Spleen (tissue), 11 donors: Measurements from ENCODE around the gene PTAFR. TPM values are rescaled to one million over a fixed set of nuclear protein-coding genes. Genes with fewer than 3 reads are reported as not detected.

Experiments
- DNase-seq: peaks from one replicate; pipeline ENCODE4 v3.0.0-alpha.2; 2020
- H3K27ac ChIP-seq, 8 donors: fragments of 200-600 bp; sonication (generic) in 7 of 8; 1 replicate in 4 of 8; 2 replicates in 4 of 8; pipeline versions ENCODE4 v1.5.0 to v1.8.0; 2016 to 2021; ENCODE audit warnings: inconsistent platforms in 4 of 8, mild to moderate bottlenecking in 4 of 8, moderate library complexity in 1 of 8
- H3K27me3 ChIP-seq, 7 donors: fragments of 200-600 bp; sonication (generic) in 6 of 7; replicated peaks in 1 of 7; 1 replicate in 4 of 7; 2 replicates in 3 of 7; pipeline versions ENCODE4 v1.5.0 to v1.8.0; 2016 to 2021; ENCODE audit warnings: inconsistent platforms in 3 of 7, mild to moderate bottlenecking in 1 of 7
- H3K36me3 ChIP-seq, 6 donors: fragments of 200-600 bp; sonication (generic) in 5 of 6; 1 replicate in 4 of 6; 2 replicates in 2 of 6; pipeline versions ENCODE4 v1.5.0 to v1.8.0; 2016 to 2021; ENCODE audit warnings: inconsistent platforms in 2 of 6
- H3K4me1 ChIP-seq, 6 donors: fragments of 200-600 bp; sonication (generic) in 5 of 6; 1 replicate in 3 of 6; 2 replicates in 3 of 6; pipeline versions ENCODE4 v1.5.0 to v1.8.0; 2016 to 2021; ENCODE audit warnings: inconsistent platforms in 3 of 6
- H3K4me3 ChIP-seq, 8 donors: fragments of 200-600 bp; sonication (generic) in 7 of 8; 1 replicate in 4 of 8; 2 replicates in 4 of 8; pipeline versions ENCODE4 v1.5.0 to v1.8.0; 2016 to 2021; ENCODE audit warnings: inconsistent platforms in 4 of 8, mild to moderate bottlenecking in 4 of 8, moderate library complexity in 2 of 8
- H3K9me3 ChIP-seq, 8 donors: fragments of 200-600 bp; sonication (generic) in 7 of 8; 1 replicate in 4 of 8; 2 replicates in 4 of 8; pipeline versions ENCODE4 v1.5.0 to v1.8.0; 2016 to 2021; ENCODE audit warnings: inconsistent platforms in 4 of 8
- POLR2A ChIP-seq, 3 donors: fragments of 450-650 bp; IDR thresholded peaks; one replicate each; pipeline ENCODE4 v1.5.1; 2017; ENCODE audit warnings: antibody characterized with exemption in 3 of 3, mild to moderate bottlenecking in 1 of 3
- POLR2AphosphoS5 ChIP-seq, 3 donors: sonication (generic); formaldehyde crosslinking; IDR thresholded peaks; one replicate each; pipeline ENCODE4 v1.5.1; 2017; ENCODE audit warnings: antibody characterized with exemption in 3 of 3
- WGBS, 5 donors: extraction: QIAGEN DNeasy Blood & Tissue Kit in 3 of 5; methylation state at CpG; one replicate each; pipeline versions ENCODE4 v1.1.5 to v1.1.7; 2013 to 2018; 5-methylcytosine and 5-hydroxymethylcytosine counted together
- intact Hi-C: fragments of 100-400 bp; cut with DNase I; formaldehyde crosslinking; loops from one replicate; pipeline ENCODE4 v1.15.0; 2023; ENCODE audit warnings: low total_unique reads
- polyA plus RNA-seq, 3 donors: library from polyadenylated mRNA; stranded (reverse); fragments of 200-250 nt; gene quantifications; one replicate each; pipeline ENCODE4 v1.2.1, GENCODE V29; 2013
- small RNA-seq, 4 donors: library from RNA; depleted of rRNA; stranded (forward); fragments of <200 nt; gene quantifications; one replicate each; pipeline ENCODE3, GENCODE V24; 2016
- total RNA-seq, 7 donors: library from RNA; depleted of rRNA in 3 of 7; stranded (reverse); fragments of >200 nt in 3 of 7; fragmentation: NEBNext Ultra II Directional in 4 of 7; extraction: Animal tissue kit (Norgen Biotek cat#: 25700) in 4 of 7; gene quantifications; one replicate each; pipeline versions ENCODE4 v1.1.0 to v1.2.1, GENCODE V29; 2016 to 2021
- TF ChIP-seq, protein P1 (sequence below), 11 experiments: fragments of 200-600 bp in 7 of 11; fragments of 450-650 bp in 4 of 11; sonication (generic) in 4 of 11; IDR thresholded peaks in 8 of 11; conservative IDR thresholded peaks in 3 of 11; 1 replicate in 7 of 11; 2 replicates in 4 of 11; pipeline versions ENCODE4 v1.4.0 to v1.8.0; 2016 to 2021; ENCODE audit warnings: antibody characterized with exemption in 11 of 11, inconsistent platforms in 4 of 11, mild to moderate bottlenecking in 1 of 11
- donor health status: healthy with polysubstance abuse.
- donor health status: DM: no; HTN: no; CAD: no; lungs with moderate emphysema.
- donor health status: DM: no; HTN: no; CAD: no.
- donor health status: Bipolar disorder and iron deficiency.
- donor health status: healthy.
- donor health status: DM: no; HTN: no; CAD: no.
- donor health status: DM: yes; HTN: yes; CAD: no.

Gene PTAFR
- total and polyA plus RNA-seq, 10 donors, result 5.0 to 32.2 (median 24.0) TPM

GRCh38 chr1:28104866-28105467 lies 71.5 kb downstream of the PTAFR start:
- H3K36me3 ChIP-seq, result no peaks in the 10 kb centered on the region
- peaks cover 0 to 16% (median 1%) of the 10 kb centered on the region in 6 donors for H3K4me1 ChIP-seq
- 56 to 81% (median 72%) methylated on average over 10 to 11 of the region's 11 CpGs for WGBS, 5 donors
- intact Hi-C loops, result no loop called here
- no peak for DNase-seq
- TF ChIP-seq POLR2A (IDR thresholded peaks at IDR 0.05) (no peak), POLR2AphosphoS5 (IDR thresholded peaks at IDR 0.05) (no peak)
- TF ChIP-seq, protein P1, sequence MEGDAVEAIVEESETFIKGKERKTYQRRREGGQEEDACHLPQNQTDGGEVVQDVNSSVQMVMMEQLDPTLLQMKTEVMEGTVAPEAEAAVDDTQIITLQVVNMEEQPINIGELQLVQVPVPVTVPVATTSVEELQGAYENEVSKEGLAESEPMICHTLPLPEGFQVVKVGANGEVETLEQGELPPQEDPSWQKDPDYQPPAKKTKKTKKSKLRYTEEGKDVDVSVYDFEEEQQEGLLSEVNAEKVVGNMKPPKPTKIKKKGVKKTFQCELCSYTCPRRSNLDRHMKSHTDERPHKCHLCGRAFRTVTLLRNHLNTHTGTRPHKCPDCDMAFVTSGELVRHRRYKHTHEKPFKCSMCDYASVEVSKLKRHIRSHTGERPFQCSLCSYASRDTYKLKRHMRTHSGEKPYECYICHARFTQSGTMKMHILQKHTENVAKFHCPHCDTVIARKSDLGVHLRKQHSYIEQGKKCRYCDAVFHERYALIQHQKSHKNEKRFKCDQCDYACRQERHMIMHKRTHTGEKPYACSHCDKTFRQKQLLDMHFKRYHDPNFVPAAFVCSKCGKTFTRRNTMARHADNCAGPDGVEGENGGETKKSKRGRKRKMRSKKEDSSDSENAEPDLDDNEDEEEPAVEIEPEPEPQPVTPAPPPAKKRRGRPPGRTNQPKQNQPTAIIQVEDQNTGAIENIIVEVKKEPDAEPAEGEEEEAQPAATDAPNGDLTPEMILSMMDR (IDR thresholded peaks at IDR 0.05 in 8 of 11, conservative IDR thresholded peaks at IDR 0.05 in 3 of 11), result no peak
- H3K4me3 ChIP-seq, result peak overlapping the region in 2 of 8 donors; percentile 20 to 45
- H3K9me3 ChIP-seq, result no peaks in the 10 kb centered on the region
- H3K27me3 ChIP-seq, result no peaks in the 10 kb centered on the region
- peak overlapping the region in 1 of 8 donors; percentile 12 for H3K27ac ChIP-seq

DNA sequence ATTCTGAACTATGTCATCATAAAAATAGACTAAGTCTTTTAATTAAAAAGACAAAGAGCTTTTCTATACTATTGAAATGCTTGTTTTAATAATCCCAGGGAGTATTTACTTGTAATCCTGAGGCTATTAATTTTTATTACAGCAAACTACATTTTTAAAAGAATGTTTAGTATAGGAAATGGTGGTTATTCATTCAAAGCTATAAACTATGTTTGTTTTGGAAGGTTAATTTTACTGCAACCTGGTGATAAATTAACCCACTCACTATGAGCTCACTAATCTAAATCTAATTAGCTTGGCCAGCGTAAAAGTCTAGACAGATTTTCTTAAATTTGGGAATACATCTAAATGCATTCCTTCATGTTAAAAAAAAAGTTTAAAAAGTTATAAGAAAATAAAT lies 74.3 kb downstream of the PTAFR start:
- intact Hi-C loops, result no loop called here
- Histone ChIP-seq H3K9me3 (no peaks in the 10 kb centered on the region), H3K4me3 (no peak overlapping the region), H3K4me1 (peaks cover 0 to 10% (median 1%) of the 10 kb centered on the region in 6 donors), H3K27me3 (no peaks in the 10 kb centered on the region), H3K36me3 (no peaks in the 10 kb centered on the region), H3K27ac (no peak overlapping the region)
- no peak for DNase-seq
- TF ChIP-seq POLR2A (IDR thresholded peaks at IDR 0.05) (no peak), POLR2AphosphoS5 (IDR thresholded peaks at IDR 0.05) (no peak)
- TF ChIP-seq, protein P1 (IDR thresholded peaks at IDR 0.05 in 8 of 11, conservative IDR thresholded peaks at IDR 0.05 in 3 of 11), result no peak
- 93 to 100% (median 95%) methylated on average over 1 of the region's 1 CpG for WGBS, 5 donors

- no peaks in the 10 kb centered on the region for H3K36me3 ChIP-seq
- H3K27me3 ChIP-seq, result no peaks in the 10 kb centered on the region
- DNase-seq, result no peak
- TF ChIP-seq POLR2AphosphoS5 (IDR thresholded peaks at IDR 0.05) (no peak), POLR2A (IDR thresholded peaks at IDR 0.05) (no peak)
- TF ChIP-seq, protein P1 (IDR thresholded peaks at IDR 0.05 in 8 of 11, conservative IDR thresholded peaks at IDR 0.05 in 3 of 11), result no peak
- no peak overlapping the region for H3K4me3 ChIP-seq
- intact Hi-C loops, result no loop called here
- no peaks in the 10 kb centered on the region for H3K9me3 ChIP-seq
- H3K27ac ChIP-seq, result no peak overlapping the region
- WGBS, 5 donors, result 92 to 98% (median 95%) methylated on average over 5 of the region's 5 CpGs
- peaks cover 0 to 11% (median 0%) of the 10 kb centered on the region in 6 donors for H3K4me1 ChIP-seq
Measured at GRCh38 chr1:28099050-28099769, 77.3 kb downstream of the PTAFR start.

Small RNA genes within 50 kb of the gene (small RNA-seq; reads per million reads assigned to genes)
- gene RNU6-176P, result 0 reads per million in 4 donors

Other genes starting within 250 kb of the PTAFR start
- 1 to 10 TPM in 6 of 7 donors, under 1 TPM in 1; 0.46 to 2.5 (median 1.4) TPM for gene SMPDL3B, start 241.7 kb downstream of the PTAFR start, total RNA-seq
- under 1 TPM in 2 of 3 donors, not detected in 1; 0.13 to 0.21 TPM for gene SMPDL3B, start 241.7 kb downstream of the PTAFR start, polyA plus RNA-seq
- 10 to 100 TPM in 4 of 7 donors, 1 to 10 TPM in 3; 7.9 to 17.4 (median 10.6) TPM for gene XKR8, start 216.7 kb downstream of the PTAFR start, total RNA-seq
- gene XKR8, start 216.7 kb downstream of the PTAFR start, polyA plus RNA-seq, result 1 to 10 TPM; 4.2 to 6.8 (median 5.2) TPM
- gene EYA3, start 88.1 kb downstream of the PTAFR start, total RNA-seq, result 10 to 100 TPM; 16.5 to 26.4 (median 21.8) TPM
- gene EYA3, start 88.1 kb downstream of the PTAFR start, polyA plus RNA-seq, result 1 to 10 TPM; 3.5 to 5.4 (median 3.6) TPM
- 10 to 100 TPM; 52.0 to 71.0 (median 60.8) TPM for gene DNAJC8, start 56.3 kb upstream of the PTAFR start, total RNA-seq
- gene DNAJC8, start 56.3 kb upstream of the PTAFR start, polyA plus RNA-seq, result 10 to 100 TPM; 63.8 to 95.9 (median 92.8) TPM
- gene ATP5IF1, start 59.4 kb upstream of the PTAFR start, total RNA-seq, result 100 to 1,000 TPM in 3 of 7 donors, 10 to 100 TPM in 4; 75.4 to 231 (median 97.1) TPM
- 100 to 1,000 TPM; 340 to 411 (median 378) TPM for gene ATP5IF1, start 59.4 kb upstream of the PTAFR start, polyA plus RNA-seq
- gene SESN2, start 82.8 kb upstream of the PTAFR start, total RNA-seq, result 10 to 100 TPM in 2 of 7 donors, 1 to 10 TPM in 5; 7.4 to 16.7 (median 8.6) TPM
- 1 to 10 TPM; 2.4 to 5.0 (median 3.3) TPM for gene SESN2, start 82.8 kb upstream of the PTAFR start, polyA plus RNA-seq
- gene MED18, start 152.3 kb upstream of the PTAFR start, total RNA-seq, result 10 to 100 TPM; 11.2 to 19.1 (median 14.9) TPM
- 10 to 100 TPM; 22.9 to 31.2 (median 24.4) TPM for gene MED18, start 152.3 kb upstream of the PTAFR start, polyA plus RNA-seq
- 10 to 100 TPM; 24.1 to 55.9 (median 32.9) TPM for gene PHACTR4, start 193.1 kb upstream of the PTAFR start, total RNA-seq
- 10 to 100 TPM in 1 of 3 donors, 1 to 10 TPM in 2; 8.2 to 16.4 (median 8.9) TPM for gene PHACTR4, start 193.1 kb upstream of the PTAFR start, polyA plus RNA-seq